ENCODE data around the gene CFAP99.
"Not testable (repeated sequence)": the region's sequence is repeated elsewhere in the genome, so short reads cannot be mapped to it uniquely, and the experiment has no call there.

The CFAP99 gene

DNA sequence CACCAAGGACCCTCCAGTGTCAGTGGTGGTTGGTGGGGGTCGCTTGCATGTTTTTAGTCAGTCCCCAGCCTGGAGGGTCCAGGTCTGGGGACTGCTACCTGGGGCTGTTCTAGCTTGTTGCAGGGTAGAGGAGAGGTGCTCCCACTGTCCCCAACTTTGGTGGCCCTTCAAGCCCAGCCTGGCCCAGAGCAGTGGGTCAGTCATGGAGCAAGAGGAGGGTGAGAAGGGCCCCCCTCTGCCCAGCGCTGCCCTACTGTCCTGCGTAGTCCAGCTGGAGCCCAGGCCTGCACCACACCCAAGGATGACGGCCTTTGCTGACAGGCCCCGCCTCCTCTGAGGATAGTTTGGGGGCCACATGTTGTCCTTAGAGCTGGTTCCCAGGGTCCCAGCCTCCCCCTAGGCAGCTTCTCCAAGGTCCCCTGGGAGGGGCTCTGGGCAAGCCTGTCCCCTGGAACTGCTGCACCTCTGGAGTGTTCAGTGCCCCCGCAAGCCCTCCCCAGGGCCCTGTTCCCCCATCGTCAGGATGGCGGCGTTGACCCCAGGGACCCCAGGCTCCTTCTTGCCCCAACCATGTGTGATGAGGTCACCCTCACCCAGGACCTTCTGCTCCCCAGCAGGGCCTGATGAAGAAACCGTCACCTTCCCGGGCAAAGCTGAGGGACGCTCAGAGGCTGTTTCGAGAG, 6.8 kb downstream of the CFAP99 start:
- TF ChIP-seq, protein P1, sequence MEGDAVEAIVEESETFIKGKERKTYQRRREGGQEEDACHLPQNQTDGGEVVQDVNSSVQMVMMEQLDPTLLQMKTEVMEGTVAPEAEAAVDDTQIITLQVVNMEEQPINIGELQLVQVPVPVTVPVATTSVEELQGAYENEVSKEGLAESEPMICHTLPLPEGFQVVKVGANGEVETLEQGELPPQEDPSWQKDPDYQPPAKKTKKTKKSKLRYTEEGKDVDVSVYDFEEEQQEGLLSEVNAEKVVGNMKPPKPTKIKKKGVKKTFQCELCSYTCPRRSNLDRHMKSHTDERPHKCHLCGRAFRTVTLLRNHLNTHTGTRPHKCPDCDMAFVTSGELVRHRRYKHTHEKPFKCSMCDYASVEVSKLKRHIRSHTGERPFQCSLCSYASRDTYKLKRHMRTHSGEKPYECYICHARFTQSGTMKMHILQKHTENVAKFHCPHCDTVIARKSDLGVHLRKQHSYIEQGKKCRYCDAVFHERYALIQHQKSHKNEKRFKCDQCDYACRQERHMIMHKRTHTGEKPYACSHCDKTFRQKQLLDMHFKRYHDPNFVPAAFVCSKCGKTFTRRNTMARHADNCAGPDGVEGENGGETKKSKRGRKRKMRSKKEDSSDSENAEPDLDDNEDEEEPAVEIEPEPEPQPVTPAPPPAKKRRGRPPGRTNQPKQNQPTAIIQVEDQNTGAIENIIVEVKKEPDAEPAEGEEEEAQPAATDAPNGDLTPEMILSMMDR (IDR thresholded peaks at IDR 0.05; ENCODE audit: control extremely low read depth, extremely low read depth, low read depth, missing control alignments), result no peak
- ChIA-PET CTCF (interaction anchor here (1.0 to 1.2 kb wide), 2 partner anchors 16 to 60 kb away, joined by 3 read pairs; no protein-coding TSS in a partner anchor), POLR2A (no interaction called here)
- no peak for DNase-seq (ENCODE audit: extremely low spot score)

DNA sequence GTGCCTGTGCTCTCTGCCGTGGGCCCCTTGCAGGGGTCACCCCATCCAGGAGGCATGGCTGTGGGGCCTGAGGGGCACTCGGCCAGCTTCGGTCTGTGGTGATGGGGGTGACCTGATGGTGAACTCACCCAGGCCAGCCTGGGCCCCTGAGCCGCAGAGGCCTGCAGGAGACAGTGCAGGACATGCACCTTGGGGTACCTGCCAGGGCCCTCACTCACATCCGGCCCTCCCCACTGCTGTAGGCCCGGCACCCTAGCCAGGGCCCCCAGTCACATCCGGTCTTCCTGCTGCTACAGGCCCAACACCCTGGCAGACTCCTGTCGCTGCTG, 7.3 kb downstream of the CFAP99 start:
- TF ChIP-seq, protein P1 (IDR thresholded peaks at IDR 0.05; ENCODE audit: control extremely low read depth, extremely low read depth, low read depth, missing control alignments), result no peak
- no peak for DNase-seq (ENCODE audit: extremely low spot score)
- ChIA-PET CTCF (no interaction called here), POLR2A (no interaction called here)

DNA sequence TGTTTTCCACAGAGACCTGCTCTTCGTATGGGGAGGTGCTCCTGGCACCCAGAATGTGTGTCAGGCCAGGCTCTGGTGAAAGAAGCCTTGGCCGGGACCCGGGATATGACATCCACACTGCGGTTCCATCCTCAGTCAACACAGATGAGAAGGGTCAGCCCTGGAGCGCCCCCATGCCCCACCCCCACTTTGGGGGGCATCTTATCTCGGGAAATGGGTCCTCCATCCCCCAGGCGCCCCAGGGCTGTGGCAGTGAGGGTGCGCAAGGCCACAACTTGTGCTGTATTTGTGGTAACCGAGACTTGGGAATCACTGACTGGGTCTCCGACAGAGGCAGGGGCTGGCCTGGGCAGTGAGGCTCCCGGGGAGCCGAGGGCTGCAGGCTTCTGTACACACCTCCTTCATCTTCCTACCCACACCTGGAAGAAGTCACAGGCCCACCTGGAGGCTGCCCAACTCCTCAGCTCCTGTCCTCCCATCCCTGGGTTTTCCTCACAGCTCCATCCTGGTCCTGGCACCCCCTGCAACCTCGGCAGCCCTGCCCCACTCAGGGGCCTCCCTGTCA, 8.0 kb downstream of the CFAP99 start:
- ChIA-PET CTCF (interaction anchor here (1.5 to 2.0 kb wide), 2 partner anchors 7 to 14 kb away, joined by 4 to 8 read pairs; partner anchors contain the start of gene CFAP99), POLR2A (no interaction called here)
- no peak for DNase-seq (ENCODE audit: extremely low spot score)
- TF ChIP-seq, protein P1 (IDR thresholded peaks at IDR 0.05; ENCODE audit: control extremely low read depth, extremely low read depth, low read depth, missing control alignments), result no peak

DNA sequence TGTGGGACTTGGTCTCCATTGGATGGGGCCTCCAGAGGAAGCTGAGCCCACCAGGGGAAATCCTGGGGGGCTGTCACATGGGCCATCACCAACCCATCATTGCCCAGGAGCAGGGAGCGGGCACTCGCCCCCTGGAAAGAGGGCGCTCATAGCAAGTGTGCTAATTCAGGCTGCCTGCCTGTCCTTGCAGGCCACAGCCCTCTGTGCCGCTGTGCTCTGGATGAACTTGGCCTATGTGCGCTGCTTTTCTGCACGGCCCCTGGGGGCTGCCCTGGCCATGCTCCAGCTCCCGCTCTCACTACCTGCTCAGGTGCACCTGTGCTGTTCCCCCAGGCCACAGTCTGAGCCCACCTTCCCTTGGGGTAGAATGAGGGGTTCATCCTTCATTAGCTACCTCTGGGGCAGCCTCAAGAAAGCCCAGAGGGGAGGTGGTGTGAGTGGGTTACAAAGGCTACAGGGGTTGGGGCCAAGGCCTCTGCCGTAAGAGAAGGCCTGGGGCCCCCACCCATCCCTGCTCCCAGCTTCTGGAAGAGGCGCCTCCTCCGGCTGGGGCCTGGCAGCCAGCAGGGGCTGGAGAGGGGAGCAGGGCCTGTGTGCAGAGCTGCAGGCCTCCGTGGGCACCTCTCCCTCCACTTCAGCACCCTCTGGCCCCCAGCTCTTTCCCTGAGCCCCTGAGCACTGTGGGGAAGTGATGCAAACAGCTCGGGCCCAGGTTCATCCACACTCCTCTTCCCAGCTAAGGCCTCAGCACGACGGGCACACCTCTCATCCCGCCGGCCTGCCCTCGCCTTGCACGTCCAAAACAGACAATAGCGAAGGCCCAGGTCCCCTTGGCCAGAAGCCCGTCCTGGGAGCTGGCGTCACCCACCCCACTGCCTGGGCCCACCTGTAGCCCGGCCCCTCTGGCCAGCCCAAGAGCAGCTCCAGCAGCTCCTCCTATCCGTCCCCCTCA, 8.9 kb downstream of the CFAP99 start:
- POLR2A ChIA-PET, result no interaction called here
- DNase-seq (ENCODE audit: extremely low spot score), result no peak
- TF ChIP-seq, protein P1 (IDR thresholded peaks at IDR 0.05; ENCODE audit: control extremely low read depth, extremely low read depth, low read depth, missing control alignments), result no peak
- CTCF ChIA-PET, result interaction anchor here (1.0 to 2.0 kb wide), 3 partner anchors 8 to 16 kb away, joined by 4 to 8 read pairs (median 4); partner anchors contain the start of gene CFAP99

DNA sequence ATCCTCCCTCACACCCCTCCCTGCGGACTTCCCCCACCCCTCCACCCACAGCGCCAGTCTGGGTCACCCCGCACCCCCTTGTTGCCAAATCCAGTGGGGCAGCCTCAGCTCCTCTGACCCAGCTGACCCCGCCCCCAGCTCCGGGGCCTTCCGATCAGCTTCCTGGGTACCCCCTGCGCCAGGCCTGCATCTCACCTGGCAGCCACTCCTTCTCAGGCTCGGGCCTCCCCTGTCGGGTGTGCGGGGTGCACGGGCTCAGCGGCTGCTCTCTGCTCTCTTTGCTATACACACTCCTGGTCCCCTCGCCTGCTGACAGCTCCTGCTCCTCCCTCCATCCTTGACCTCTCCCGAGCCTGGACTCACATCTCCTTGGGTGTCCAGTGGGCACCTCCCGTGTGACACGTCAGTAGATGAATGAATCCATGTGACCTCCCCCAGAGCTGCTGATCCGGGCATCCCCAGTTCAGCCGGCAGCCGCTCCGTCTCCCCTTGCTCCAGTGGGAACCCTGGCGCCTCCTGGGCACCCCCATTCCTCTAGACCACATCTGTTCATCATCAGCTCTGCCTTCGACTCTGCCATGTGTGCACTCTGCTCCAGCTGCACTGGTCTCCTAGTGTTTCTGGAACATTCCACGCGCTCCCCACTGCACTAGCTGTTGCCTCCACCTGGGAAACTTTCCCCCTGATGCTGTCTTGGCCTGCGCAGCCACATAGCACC, 9.9 kb downstream of the CFAP99 start:
- no peak for DNase-seq (ENCODE audit: extremely low spot score)
- TF ChIP-seq, protein P1 (IDR thresholded peaks at IDR 0.05; ENCODE audit: control extremely low read depth, extremely low read depth, low read depth, missing control alignments), result no peak
- CTCF ChIA-PET, result interaction anchor here (0.8 to 2.0 kb wide), 3 partner anchors 13 to 16 kb away, joined by 3 to 8 read pairs (median 4); no protein-coding TSS in a partner anchor
- POLR2A ChIA-PET, result no interaction called here

DNA sequence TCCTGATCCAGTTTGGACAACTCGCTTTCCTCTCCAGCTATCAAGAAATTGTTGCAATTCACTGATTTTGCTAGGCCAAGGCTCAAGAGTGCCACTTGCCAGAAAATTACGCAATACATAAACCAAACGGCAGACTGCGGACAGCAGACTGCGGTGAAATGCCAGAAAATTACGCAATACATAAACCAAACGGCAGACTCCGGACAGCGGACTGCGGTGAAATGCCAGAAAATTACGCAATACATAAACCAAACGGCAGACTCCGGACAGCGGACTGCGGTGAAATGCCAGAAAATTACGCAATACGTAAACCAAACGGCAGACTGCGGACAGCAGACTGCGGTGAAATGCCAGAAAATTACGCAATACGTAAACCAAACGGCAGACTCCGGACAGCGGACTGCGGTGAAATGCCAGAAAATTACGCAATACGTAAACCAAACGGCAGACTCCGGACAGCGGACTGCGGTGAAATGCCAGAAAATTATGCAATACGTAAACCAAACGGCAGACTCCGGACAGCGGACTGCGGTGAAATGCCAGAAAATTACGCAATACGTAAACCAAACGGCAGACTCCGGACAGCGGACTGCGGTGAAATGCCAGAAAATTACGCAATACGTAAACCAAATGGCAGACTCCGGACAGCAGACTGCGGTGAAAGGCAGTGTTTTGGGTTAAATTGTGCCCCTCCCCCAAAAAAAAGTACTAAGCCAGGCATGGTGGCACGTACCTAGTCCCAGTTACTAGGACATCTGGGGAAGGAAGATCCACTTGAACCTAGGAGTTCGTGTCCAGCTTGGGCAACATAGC, 11.4 kb downstream of the CFAP99 start:
- POLR2A ChIA-PET; DNase-seq (ENCODE audit: extremely low spot score): not testable (repeated sequence)
- CTCF ChIA-PET, result interaction anchor here (1.1 kb wide), 1 partner anchor 12 kb away, joined by 4 read pairs; no protein-coding TSS in a partner anchor
